ENCODE results near the gene GRHL1. TPM values are rescaled to one million over a fixed set of nuclear protein-coding genes. Genes with fewer than 3 reads are reported as not detected.

GRHL1 gene
- total and polyA plus RNA-seq, 10 donors: 0.20 to 3.0 (median 1.2) TPM

GRCh38 chr2:10007435-10007834 lies 55.9 kb downstream of the GRHL1 start:
- no peaks in the 10 kb centered on the region for H3K9me3 ChIP-seq
- no peaks in the 10 kb centered on the region for H3K36me3 ChIP-seq
- TF ChIP-seq POLR2A (IDR thresholded peaks at IDR 0.05) (no peak), POLR2AphosphoS5 (IDR thresholded peaks at IDR 0.05) (no peak), CTCF (IDR thresholded peaks at IDR 0.05 in 8 of 11, conservative IDR thresholded peaks at IDR 0.05 in 3 of 11) (no peak)
- H3K4me3 ChIP-seq: no peak overlapping the region
- H3K27me3 ChIP-seq (replicated peaks in 1 of 7): peaks cover 0 to 18% (median 0%) of the 10 kb centered on the region in 7 donors
- peaks cover 0 to 19% (median 11%) of the 10 kb centered on the region in 6 donors for H3K4me1 ChIP-seq
- intact Hi-C loops (cut with DNase I; ENCODE audit: low total_unique reads): no loop called here
- no peak overlapping the region for H3K27ac ChIP-seq
- WGBS, 5 donors: 77 to 94% (median 92%) methylated on average over 9 of the region's 9 CpGs
- peak; percentile 24 for DNase-seq

- H3K9me3 ChIP-seq: no peaks in the 10 kb centered on the region
- no peak overlapping the region for H3K27ac ChIP-seq
- H3K4me1 ChIP-seq: peaks cover 0 to 19% (median 11%) of the 10 kb centered on the region in 6 donors
- H3K36me3 ChIP-seq: no peaks in the 10 kb centered on the region
- TF ChIP-seq POLR2AphosphoS5 (IDR thresholded peaks at IDR 0.05): no peak
- no peak for TF ChIP-seq POLR2A (IDR thresholded peaks at IDR 0.05)
- TF ChIP-seq CTCF (IDR thresholded peaks at IDR 0.05 in 8 of 11, conservative IDR thresholded peaks at IDR 0.05 in 3 of 11): no peak
- H3K27me3 ChIP-seq (replicated peaks in 1 of 7): peaks cover 0 to 18% (median 0%) of the 10 kb centered on the region in 7 donors
- WGBS, 5 donors: 72 to 89% (median 86%) methylated on average over 20 to 22 of the region's 22 CpGs
- no peak overlapping the region for H3K4me3 ChIP-seq
- intact Hi-C loops (cut with DNase I; ENCODE audit: low total_unique reads): no loop called here
- DNase-seq: peak; percentile 32
Measured at GRCh38 chr2:10007921-10008808, 56.7 kb downstream of the GRHL1 start.

GRCh38 chr2:10008809-10009176 lies 57.3 kb downstream of the GRHL1 start:
- intact Hi-C loops (cut with DNase I; ENCODE audit: low total_unique reads): no loop called here
- H3K36me3 ChIP-seq: no peaks in the 10 kb centered on the region
- no peak overlapping the region for H3K27ac ChIP-seq
- H3K4me3 ChIP-seq: no peak overlapping the region
- H3K9me3 ChIP-seq: no peaks in the 10 kb centered on the region
- peaks cover 0 to 18% (median 0%) of the 10 kb centered on the region in 7 donors for H3K27me3 ChIP-seq (replicated peaks in 1 of 7)
- DNase-seq: peak; percentile 15
- peaks cover 0 to 19% (median 11%) of the 10 kb centered on the region in 6 donors for H3K4me1 ChIP-seq
- 82 to 92% (median 90%) methylated on average over 9 of the region's 9 CpGs for WGBS, 5 donors
- TF ChIP-seq POLR2AphosphoS5 (IDR thresholded peaks at IDR 0.05) (no peak), POLR2A (IDR thresholded peaks at IDR 0.05) (no peak), CTCF (IDR thresholded peaks at IDR 0.05 in 8 of 11, conservative IDR thresholded peaks at IDR 0.05 in 3 of 11) (no peak)

- peak; percentile 61 for DNase-seq
- TF ChIP-seq POLR2AphosphoS5 (IDR thresholded peaks at IDR 0.05) (no peak), POLR2A (IDR thresholded peaks at IDR 0.05) (no peak), CTCF (IDR thresholded peaks at IDR 0.05 in 8 of 11, conservative IDR thresholded peaks at IDR 0.05 in 3 of 11) (no peak)
- WGBS, 5 donors: 88 to 91% (median 90%) methylated on average over 18 to 19 of the region's 19 CpGs
- Histone ChIP-seq H3K27me3 (replicated peaks in 1 of 7) (peaks cover 0 to 18% (median 0%) of the 10 kb centered on the region in 7 donors), H3K4me3 (no peak overlapping the region), H3K36me3 (no peaks in the 10 kb centered on the region), H3K27ac (peak overlapping the region in 4 of 8 donors; percentile 31 to 51 (median 42)), H3K9me3 (no peaks in the 10 kb centered on the region), H3K4me1 (peaks cover 0 to 19% (median 11%) of the 10 kb centered on the region in 6 donors)
- intact Hi-C loops (cut with DNase I; ENCODE audit: low total_unique reads): no loop called here
Measured at GRCh38 chr2:10009271-10009810, 57.8 kb downstream of the GRHL1 start.
